Measurements from ENCODE around the gene TRMT11.

TRMT11 gene

GRCh38 chr6:126052485-126052884 is 66.1 kb downstream of the TRMT11 start:
- TF ChIP-seq EGR1 (IDR thresholded peaks at IDR 0.05) = no peak
- TF ChIP-seq, protein P1, sequence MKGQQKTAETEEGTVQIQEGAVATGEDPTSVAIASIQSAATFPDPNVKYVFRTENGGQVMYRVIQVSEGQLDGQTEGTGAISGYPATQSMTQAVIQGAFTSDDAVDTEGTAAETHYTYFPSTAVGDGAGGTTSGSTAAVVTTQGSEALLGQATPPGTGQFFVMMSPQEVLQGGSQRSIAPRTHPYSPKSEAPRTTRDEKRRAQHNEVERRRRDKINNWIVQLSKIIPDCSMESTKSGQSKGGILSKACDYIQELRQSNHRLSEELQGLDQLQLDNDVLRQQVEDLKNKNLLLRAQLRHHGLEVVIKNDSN (IDR thresholded peaks at IDR 0.05) = no peak
- TF ChIP-seq CEBPB (IDR thresholded peaks at IDR 0.05) = no peak
- TF ChIP-seq CREB1 (IDR thresholded peaks at IDR 0.05; ENCODE audit: low read depth) = no peak
- no peak for TF ChIP-seq YY1 (IDR thresholded peaks at IDR 0.05; ENCODE audit: low read depth)
- TF ChIP-seq FOXM1 (IDR thresholded peaks at IDR 0.05; ENCODE audit: borderline replicate concordance, low read depth) = no peak
- TF ChIP-seq EP300 (IDR thresholded peaks at IDR 0.05; ENCODE audit: borderline replicate concordance) = no peak
- no peak for TF ChIP-seq TEAD4 (IDR thresholded peaks at IDR 0.05)
- no peak for TF ChIP-seq ZBTB7A (IDR thresholded peaks at IDR 0.05; ENCODE audit: low read depth)
- TF ChIP-seq, protein P2, sequence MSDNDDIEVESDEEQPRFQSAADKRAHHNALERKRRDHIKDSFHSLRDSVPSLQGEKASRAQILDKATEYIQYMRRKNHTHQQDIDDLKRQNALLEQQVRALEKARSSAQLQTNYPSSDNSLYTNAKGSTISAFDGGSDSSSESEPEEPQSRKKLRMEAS (IDR thresholded peaks at IDR 0.05) = no peak

DNA sequence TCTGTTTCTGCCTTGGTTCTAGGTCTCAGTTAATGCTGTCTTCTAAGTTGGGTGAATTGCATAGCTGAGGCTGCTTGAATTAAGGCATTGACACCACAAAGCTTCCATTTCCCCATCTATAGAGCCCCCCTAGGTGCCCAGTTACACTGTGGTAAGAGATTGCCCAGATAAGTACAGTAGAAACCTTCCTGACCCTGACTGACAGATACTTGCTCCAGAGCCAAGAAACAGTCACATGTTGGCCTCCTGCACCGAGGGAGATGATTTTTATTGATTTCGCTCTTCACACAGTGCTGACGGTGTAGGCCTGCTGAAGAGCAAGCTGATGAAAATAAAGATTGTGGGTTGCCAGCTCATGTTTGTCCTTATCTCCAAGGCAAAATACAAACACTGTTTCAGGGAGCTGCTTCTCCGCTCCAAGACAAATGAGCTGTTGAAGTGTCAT is 67.9 kb downstream of the TRMT11 start:
- TF ChIP-seq EGR1 (IDR thresholded peaks at IDR 0.05) (no peak), FOXM1 (IDR thresholded peaks at IDR 0.05; ENCODE audit: borderline replicate concordance, low read depth) (no peak), CEBPB (IDR thresholded peaks at IDR 0.05) (no peak), RAD21 (IDR thresholded peaks at IDR 0.05; ENCODE audit: low read depth) (no peak), YY1 (IDR thresholded peaks at IDR 0.05; ENCODE audit: low read depth) (no peak), ZBTB7A (IDR thresholded peaks at IDR 0.05; ENCODE audit: low read depth) (no peak), TAF1 (IDR thresholded peaks at IDR 0.05; ENCODE audit: low read depth) (no peak), CREB1 (IDR thresholded peaks at IDR 0.05; ENCODE audit: low read depth) (no peak), EP300 (IDR thresholded peaks at IDR 0.05; ENCODE audit: borderline replicate concordance) (no peak), TCF12 (IDR thresholded peaks at IDR 0.05; ENCODE audit: low read depth) (no peak), NFIC (IDR thresholded peaks at IDR 0.05) (no peak), TEAD4 (IDR thresholded peaks at IDR 0.05) (no peak)
- TF ChIP-seq, protein P2 (IDR thresholded peaks at IDR 0.05) = no peak
- TF ChIP-seq, protein P3, sequence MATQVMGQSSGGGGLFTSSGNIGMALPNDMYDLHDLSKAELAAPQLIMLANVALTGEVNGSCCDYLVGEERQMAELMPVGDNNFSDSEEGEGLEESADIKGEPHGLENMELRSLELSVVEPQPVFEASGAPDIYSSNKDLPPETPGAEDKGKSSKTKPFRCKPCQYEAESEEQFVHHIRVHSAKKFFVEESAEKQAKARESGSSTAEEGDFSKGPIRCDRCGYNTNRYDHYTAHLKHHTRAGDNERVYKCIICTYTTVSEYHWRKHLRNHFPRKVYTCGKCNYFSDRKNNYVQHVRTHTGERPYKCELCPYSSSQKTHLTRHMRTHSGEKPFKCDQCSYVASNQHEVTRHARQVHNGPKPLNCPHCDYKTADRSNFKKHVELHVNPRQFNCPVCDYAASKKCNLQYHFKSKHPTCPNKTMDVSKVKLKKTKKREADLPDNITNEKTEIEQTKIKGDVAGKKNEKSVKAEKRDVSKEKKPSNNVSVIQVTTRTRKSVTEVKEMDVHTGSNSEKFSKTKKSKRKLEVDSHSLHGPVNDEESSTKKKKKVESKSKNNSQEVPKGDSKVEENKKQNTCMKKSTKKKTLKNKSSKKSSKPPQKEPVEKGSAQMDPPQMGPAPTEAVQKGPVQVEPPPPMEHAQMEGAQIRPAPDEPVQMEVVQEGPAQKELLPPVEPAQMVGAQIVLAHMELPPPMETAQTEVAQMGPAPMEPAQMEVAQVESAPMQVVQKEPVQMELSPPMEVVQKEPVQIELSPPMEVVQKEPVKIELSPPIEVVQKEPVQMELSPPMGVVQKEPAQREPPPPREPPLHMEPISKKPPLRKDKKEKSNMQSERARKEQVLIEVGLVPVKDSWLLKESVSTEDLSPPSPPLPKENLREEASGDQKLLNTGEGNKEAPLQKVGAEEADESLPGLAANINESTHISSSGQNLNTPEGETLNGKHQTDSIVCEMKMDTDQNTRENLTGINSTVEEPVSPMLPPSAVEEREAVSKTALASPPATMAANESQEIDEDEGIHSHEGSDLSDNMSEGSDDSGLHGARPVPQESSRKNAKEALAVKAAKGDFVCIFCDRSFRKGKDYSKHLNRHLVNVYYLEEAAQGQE (IDR thresholded peaks at IDR 0.05; ENCODE audit: low read depth) = no peak
- TF ChIP-seq, protein P1 (IDR thresholded peaks at IDR 0.05) = no peak

DNA sequence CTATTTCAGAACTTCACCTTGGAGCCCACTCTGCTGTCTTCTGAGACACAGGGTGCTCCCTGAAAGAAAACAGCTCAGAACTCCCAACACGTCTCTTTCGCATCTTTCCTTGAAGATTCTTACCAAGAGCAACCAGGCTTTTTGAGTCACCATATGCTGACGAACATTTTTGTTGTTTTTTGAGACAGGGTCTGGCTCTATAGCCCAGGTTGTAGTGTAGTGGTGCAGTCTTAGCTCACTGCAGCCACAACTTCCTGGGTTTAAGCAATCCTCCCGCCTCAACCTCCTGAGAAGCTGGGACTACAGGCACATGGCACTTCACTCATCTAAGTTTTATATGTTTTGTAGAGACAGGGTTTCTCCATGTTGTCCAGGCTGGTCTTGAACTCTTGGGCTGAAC is 68.5 kb downstream of the TRMT11 start:
- TF ChIP-seq EGR1 (IDR thresholded peaks at IDR 0.05) = no peak
- TF ChIP-seq CREB1 (IDR thresholded peaks at IDR 0.05; ENCODE audit: low read depth) = no peak
- TF ChIP-seq, protein P2 (IDR thresholded peaks at IDR 0.05) = no peak
- TF ChIP-seq CEBPB (IDR thresholded peaks at IDR 0.05) = no peak

- TF ChIP-seq TCF12 (IDR thresholded peaks at IDR 0.05; ENCODE audit: low read depth) (no peak), NFIC (IDR thresholded peaks at IDR 0.05) (no peak), TAF1 (IDR thresholded peaks at IDR 0.05; ENCODE audit: low read depth) (no peak), ZBTB7A (IDR thresholded peaks at IDR 0.05; ENCODE audit: low read depth) (no peak), YY1 (IDR thresholded peaks at IDR 0.05; ENCODE audit: low read depth) (no peak), EGR1 (IDR thresholded peaks at IDR 0.05) (no peak), TEAD4 (IDR thresholded peaks at IDR 0.05) (no peak), CEBPB (IDR thresholded peaks at IDR 0.05) (no peak), EP300 (IDR thresholded peaks at IDR 0.05; ENCODE audit: borderline replicate concordance) (no peak), RAD21 (IDR thresholded peaks at IDR 0.05; ENCODE audit: low read depth) (no peak), CREB1 (IDR thresholded peaks at IDR 0.05; ENCODE audit: low read depth) (no peak), FOXM1 (IDR thresholded peaks at IDR 0.05; ENCODE audit: borderline replicate concordance, low read depth) (no peak)
- TF ChIP-seq, protein P3 (IDR thresholded peaks at IDR 0.05; ENCODE audit: low read depth) = no peak
- TF ChIP-seq, protein P2 (IDR thresholded peaks at IDR 0.05) = no peak
- TF ChIP-seq, protein P1 (IDR thresholded peaks at IDR 0.05) = no peak
Observed at GRCh38 chr6:126055449-126055848, 69.1 kb downstream of the TRMT11 start.

DNA sequence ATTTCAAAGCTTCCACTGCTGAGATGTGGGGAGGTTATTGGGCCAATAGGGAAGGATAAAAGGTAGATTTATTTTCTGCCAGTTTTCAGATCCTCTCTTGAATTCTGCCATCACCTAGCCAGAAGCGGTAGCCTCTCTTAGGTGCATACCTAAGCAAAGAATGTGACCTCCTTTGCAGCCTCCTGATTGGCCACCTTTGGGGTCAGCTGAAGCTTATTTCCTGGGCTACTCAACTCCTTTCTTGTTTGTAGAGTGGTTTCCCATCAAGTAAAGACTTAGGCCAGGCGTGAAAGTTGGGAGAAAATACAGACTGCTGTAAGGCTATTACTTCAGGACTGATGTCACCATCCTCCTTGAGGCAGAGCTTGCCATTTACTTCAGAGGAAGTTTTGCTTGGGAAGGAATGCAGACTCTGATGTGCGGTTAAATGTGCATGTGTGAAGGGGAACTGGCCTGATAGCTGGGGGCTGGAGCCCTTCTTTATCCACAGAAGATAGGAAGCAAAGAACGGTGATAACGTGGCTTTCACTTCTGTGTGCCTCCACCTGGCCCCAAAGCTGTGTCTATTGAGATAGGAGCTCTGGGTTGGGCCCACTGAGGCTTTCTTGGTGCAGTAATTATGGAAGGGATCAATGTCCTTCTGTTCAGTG is 70.1 kb downstream of the TRMT11 start:
- TF ChIP-seq EGR1 (IDR thresholded peaks at IDR 0.05) (no peak), TEAD4 (IDR thresholded peaks at IDR 0.05) (no peak), YY1 (IDR thresholded peaks at IDR 0.05; ENCODE audit: low read depth) (no peak), CEBPB (IDR thresholded peaks at IDR 0.05) (no peak), RAD21 (IDR thresholded peaks at IDR 0.05; ENCODE audit: low read depth) (no peak), TAF1 (IDR thresholded peaks at IDR 0.05; ENCODE audit: low read depth) (no peak), NFIC (IDR thresholded peaks at IDR 0.05) (no peak), CREB1 (IDR thresholded peaks at IDR 0.05; ENCODE audit: low read depth) (no peak)
- TF ChIP-seq, protein P2 (IDR thresholded peaks at IDR 0.05) = no peak
- TF ChIP-seq, protein P1 (IDR thresholded peaks at IDR 0.05) = no peak
- TF ChIP-seq, protein P3 (IDR thresholded peaks at IDR 0.05; ENCODE audit: low read depth) = no peak

Measured in Ishikawa (cell line).